CD4-positive, alpha-beta T cell treated with Interferon gamma for 1 hour (primary cell): ENCODE measurements around the gene CERS2.

Experiments used
- DNase-seq: peaks from one replicate; pipeline ENCODE4 v3.0.0-alpha.2; 2020

The CERS2 gene, protein sequence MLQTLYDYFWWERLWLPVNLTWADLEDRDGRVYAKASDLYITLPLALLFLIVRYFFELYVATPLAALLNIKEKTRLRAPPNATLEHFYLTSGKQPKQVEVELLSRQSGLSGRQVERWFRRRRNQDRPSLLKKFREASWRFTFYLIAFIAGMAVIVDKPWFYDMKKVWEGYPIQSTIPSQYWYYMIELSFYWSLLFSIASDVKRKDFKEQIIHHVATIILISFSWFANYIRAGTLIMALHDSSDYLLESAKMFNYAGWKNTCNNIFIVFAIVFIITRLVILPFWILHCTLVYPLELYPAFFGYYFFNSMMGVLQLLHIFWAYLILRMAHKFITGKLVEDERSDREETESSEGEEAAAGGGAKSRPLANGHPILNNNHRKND

DNA sequence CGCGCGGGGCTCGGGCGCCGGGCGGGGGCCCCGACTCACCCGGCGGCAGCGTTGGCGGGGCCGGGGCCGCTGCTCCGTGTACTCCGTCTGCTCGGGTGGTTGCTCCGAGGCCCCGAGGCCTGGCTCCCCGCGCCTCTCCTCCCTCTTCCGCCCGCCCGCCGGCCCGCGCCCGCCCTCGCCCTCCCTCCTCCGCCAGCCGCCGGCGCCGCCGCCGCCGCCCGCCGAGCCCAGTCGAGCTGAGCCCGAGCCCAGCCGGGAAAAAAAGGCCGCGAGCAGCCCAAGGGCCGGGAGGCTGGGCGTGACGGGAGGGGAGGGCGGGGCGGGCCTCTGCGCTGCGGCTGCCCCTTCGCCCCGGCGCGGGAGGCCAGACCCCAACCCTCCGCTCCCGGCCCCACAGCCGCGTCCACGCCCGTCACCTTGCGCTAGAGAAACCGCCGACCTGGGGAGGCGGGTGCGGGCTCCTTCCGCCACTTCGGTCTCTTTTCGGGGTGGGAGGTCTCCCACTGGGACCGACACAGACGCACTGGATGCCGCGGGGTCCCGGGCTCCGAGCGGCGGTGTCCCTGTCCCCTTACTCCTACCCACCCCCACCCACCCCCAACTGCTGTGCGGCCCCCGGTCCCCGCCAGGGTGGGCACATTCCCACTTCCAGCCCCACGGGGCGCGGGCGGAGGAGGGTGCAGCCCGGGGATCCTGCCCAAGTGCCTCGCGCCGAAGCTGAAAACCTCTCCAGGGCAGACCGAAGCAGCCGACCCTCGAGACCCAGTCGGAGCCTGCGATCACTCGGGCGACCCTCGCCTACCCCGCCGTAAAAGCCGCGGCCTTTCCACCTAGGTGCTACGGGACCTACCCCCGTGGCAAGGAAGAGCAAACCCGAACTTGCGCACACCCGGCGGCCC is at the start of gene CERS2:
Gene CERS2 (minus strand): TSS at position 256 of the 899 bp plus-strand sequence. CDS start 5,745 bp downstream, outside the sequence.
- DNase-seq: peak; percentile 78

- no peak for DNase-seq
Observed at GRCh38 chr1:151013518-151013917, 38.9 kb upstream of the CERS2 start.

DNA sequence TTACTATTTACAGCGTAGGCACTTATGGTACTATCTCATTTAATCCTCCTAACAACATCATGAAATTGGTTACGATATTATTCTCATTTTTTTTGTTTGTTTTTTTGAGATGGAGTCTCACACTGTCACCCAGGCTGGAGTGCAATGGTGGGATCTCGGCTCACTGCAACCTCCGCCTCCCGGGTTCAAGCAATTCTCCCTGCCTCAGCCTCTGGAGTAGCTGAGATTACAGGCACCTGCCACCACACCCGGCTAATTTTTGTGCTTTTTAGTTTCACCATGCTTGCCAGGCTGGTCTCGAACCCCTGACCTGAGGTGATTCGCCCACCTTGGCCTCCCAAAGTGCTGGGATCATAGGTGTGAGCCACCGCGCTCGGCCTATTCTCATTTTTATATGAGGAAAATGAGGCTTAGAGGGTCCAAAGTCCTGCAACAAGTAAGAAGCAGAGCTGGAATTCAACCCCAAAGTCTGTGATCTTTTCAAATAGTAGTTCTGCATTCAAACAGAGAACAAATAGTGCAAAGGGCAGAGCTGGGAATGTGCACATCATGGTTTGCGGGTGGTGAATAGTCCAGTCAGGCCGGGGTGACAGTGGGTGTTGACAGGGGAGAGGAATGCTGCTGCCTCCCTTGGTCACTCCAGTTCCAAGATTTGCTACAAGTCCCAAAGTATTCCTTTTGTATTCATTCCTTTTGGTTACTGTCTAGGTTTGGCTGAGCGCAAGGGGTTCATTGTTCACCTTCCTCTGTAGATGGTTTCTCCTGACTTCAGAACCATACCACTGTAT is 38.2 kb upstream of the CERS2 start:
- DNase-seq: no peak

DNA sequence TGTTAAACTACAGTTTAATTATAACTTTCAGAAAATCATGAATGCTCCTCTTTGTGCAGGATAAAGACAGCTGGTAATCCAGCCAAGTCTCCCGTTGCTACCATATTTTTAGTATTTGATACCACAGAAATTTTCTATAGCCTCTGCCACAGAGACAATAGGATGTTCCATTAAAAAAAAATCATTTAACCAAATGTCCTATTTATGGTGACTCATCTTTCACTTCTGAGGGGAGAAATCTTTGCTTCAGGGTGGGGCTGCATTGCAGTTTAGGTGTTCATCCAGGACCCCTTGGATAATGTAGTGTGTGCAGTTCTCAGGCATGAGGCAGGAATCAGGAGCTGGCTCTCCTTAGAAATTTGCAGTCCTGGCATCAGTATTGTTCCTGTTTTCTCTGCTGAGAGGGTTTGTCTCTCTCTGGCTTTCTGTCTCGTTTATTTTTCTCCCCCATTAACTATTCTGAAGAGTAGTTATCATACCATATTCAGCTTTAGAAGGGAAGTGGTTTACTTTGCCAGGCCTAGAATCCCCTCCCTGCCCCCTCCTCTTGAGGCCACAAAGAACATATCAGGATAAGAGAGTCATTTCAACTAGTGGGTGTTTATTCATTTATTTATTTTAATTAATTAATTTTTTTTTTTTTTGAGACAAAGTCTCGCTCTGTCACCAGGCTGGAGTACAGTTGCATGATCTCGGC is 36.7 kb upstream of the CERS2 start:
- DNase-seq: no peak

GRCh38 chr1:151010346-151010726 is 35.7 kb upstream of the CERS2 start:
- DNase-seq: no peak

- DNase-seq: no peak
Observed at GRCh38 chr1:151009674-151010345, 35.2 kb upstream of the CERS2 start.

DNA sequence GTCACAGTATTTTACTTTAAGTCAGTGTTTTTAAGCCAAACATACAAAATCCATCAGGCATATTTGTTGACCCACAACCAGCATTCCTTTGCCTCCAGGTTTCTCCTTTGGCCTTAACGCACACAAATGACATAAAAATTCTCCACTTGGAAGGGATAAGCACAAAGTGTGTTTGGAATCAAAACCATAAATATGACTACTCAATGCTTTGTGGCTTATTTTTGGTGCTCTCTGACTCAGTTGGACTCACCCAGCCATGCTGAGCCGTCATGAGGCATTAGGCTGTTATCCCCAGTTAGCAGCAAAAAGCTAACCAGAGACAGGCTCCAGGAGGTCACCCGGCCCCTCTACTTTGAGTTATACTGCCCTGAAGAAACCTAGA is 34.6 kb upstream of the CERS2 start:
- no peak for DNase-seq

DNA sequence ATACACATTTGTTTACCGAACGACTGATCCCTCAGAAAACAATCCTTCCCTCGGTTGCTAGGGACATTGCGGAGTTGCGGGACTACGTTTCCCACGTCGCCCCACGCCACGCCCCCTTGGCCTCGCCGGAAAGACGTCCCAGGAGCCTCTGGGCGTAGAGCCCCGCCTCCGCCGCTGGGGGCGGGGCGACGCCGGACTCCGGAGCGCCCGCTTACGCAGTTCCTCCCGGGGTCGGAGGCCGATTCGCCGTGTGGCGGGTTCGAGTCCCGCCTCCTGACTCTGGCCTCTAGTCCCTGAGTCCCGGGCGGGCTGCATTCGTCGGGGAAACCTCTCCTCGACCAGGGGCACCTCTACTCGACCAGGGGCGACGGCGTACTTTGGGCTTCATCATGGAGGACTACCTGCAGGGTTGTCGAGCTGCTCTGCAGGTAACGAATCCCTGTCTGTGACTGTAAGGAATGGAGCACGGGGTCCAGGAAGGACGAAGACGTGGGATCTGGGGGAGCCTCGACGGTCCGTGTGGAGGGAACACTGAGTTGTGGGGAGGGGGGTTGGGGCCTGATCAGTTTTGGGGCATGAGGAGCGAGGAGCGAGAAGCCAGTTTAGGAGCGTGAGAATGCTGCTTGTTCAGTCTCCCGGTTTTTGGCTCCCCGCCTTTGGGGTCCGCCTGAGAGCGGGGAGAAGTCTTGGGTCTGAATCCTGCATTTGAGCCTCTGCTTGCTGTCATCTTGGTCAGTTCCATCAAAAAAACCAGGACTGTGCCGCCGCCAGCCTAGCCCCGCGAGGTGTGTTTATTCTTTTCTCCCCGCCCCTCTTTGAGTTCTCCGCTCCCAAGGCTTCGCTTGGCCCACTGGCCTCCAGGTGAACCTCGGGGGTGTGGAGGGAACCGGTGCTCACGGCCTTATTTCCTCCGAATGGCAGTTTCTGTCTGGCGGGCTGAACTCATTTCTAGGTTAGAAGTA is 33.9 kb upstream of the CERS2 start, which contains the start of gene PRUNE1:
Gene PRUNE1 (plus strand): TSS at position 206 of the 962 bp plus-strand sequence. CDS start 184 bp downstream, at position 390.
- peak; percentile 98 for DNase-seq

- DNase-seq: no peak
Observed at GRCh38 chr1:151007853-151008243, 33.2 kb upstream of the CERS2 start.

DNA sequence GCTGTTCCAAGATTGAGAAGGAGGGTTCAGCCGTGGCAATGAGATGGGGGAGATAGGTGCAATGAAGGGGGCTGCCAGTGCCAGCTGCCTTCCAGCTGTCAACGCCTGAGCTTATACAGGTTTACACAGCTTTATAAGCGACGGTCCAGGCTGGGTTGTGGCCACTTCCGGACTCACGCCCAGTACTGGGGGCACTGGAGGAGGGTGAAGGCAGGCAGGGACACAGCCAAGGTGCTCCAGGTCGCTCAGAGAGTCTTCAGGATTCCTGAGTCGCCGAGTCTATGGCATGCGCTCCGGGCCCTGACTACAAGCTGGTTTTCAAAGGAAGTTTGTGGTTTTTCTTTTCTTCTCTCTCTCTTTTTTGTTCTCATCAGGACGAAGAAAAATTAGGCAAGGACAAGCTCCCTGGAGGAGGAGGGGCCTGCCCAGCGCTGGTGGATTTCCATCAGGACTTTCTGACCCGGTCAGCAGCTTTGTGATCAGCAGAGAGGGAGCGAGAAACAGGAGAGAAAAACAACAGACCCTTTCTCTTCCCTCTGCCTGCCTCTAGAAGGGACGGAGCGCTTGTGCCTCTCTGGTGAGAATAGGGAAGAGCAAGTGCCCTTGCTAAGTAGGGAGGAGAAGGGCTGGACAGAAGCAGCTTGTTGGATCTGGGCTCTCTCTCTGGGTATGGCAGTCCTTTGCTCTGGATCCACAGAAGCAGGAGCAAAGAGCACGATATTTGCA is 31.9 kb upstream of the CERS2 start, which contains the start of gene MINDY1:
Gene MINDY1 (minus strand): TSS at position 576 of the 726 bp plus-strand sequence. CDS start 4,285 bp downstream, outside the sequence.
- DNase-seq: peak; percentile 49

GRCh38 chr1:151005729-151006319 is 31.2 kb upstream of the CERS2 start:
- no peak for DNase-seq

GRCh38 chr1:151003180-151003579 is 28.5 kb upstream of the CERS2 start:
- DNase-seq: no peak

DNA sequence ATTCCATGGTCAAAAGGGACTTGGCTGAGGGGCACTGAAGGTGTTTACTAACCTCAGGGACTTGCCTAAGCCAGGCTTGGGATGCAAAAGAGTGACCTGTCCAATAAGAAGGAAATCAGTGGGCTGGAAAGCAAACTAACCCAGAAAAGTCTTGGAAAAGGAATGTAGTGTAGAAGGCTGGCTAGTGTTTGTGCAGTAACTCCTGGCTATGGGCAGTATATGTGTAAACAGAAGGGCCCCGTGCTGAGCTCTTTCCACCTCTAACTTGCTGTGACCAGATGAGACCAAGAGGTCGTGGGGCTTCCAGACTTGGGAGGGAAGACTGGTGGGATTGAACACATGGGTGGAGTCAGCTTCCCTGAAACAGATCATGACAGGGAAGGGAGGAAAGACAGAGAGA is 28.0 kb upstream of the CERS2 start:
- DNase-seq: no peak

DNA sequence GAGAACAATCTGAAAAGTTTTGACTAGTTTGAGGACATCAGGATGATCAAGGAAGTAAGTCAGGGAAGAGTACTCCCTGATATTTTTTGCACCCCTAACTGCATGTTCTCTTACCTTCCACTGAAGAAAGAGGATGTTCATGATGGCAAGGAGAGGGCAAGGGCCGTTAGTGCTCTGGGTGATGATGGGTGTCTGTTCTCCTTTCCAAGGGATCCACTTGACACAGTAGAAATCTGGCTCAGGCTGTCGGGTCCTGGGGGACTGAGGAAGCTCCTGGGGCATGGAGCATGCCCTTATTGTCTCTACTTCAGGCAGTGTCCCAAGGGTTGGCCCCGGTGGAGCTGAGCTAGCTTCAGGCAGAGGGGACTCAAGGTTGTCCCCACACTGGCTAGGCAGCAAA is 27.4 kb upstream of the CERS2 start:
- DNase-seq: no peak

DNA sequence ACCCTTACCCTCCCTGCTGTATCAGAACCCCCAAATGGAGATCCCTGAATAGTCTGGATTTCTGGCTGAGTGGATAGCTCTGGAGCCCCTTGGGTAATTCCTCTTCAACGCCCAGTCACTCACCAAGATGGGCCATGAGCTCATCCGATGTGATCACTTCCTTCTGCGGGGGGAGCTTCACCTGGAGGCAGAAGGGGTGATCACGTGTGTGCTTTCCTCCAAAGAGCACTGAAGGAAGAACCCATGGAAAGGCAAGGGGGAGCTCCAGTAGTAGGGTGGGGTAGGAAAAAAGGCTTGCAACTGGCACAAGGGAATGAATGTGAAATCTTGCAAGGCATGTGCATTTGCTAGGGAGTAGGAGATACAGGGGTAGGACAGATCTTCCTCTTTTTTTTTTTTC is 27.0 kb upstream of the CERS2 start:
- no peak for DNase-seq

- DNase-seq: no peak
Observed at GRCh38 chr1:151000408-151000807, 25.8 kb upstream of the CERS2 start.

- no peak for DNase-seq
Observed at GRCh38 chr1:150999926-151000325, 25.3 kb upstream of the CERS2 start.

- no peak for DNase-seq
Observed at GRCh38 chr1:150999051-150999674, 24.5 kb upstream of the CERS2 start.

DNA sequence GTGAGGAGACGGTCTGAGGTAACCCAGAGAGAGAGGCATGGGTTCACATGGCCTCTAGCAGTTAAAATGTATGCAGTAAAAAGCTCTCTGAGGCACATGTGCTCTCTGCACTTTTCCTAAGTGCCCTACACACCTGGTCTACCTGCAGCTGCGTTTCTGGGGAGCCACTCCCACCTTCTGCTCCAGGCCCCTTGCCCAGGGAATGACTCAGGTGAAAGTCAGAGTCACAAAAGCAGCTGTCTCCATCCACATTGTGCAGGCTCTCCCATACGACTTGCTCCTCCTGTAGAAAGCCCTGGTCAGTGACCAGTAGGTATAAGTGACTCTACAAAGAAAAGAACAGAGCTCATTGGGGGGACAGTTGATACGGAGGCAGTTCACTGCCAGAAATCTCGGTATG is 23.3 kb upstream of the CERS2 start:
- no peak for DNase-seq
